Astrocyte of the spinal cord (primary cell): ENCODE measurements around the gene LAMC3.

Source experiments
- DNase-seq: peaks from one replicate; pipeline ENCODE4 v3.0.0; 2011; ENCODE audit warnings: low read depth, low spot score
- H3K4me3 ChIP-seq: 2 replicates; pipeline ENCODE4 v1.5.1; 2011; ENCODE audit warnings: low read depth, mild to moderate bottlenecking, low read length, moderate library complexity
- CTCF ChIP-seq: IDR thresholded peaks from 2 replicates; pipeline ENCODE4 v1.5.1; 2012; ENCODE audit warnings: low read depth, mild to moderate bottlenecking, low read length, inconsistent platforms
- in situ Hi-C: cut with HindIII; loops from 2 replicates; pipeline ENCODE4 v1.10.0; 2017; ENCODE audit warnings: low sequenced_read_pairs

LAMC3 gene

GRCh38 chr9:130983359-130983670 is 25.7 kb upstream of the LAMC3 start:
- no peak for TF ChIP-seq CTCF
- DNase-seq, result no peak
- in situ Hi-C loops, result no loop called here
- no peak overlapping the region for H3K4me3 ChIP-seq

- H3K4me3 ChIP-seq, result no peak overlapping the region
- in situ Hi-C loops, result no loop called here
- DNase-seq, result no peak
- no peak for TF ChIP-seq CTCF
Observed at GRCh38 chr9:130983970-130984369, 25.0 kb upstream of the LAMC3 start.

- in situ Hi-C loops, result no loop called here
- DNase-seq, result no peak
- no peak overlapping the region for H3K4me3 ChIP-seq
- no peak for TF ChIP-seq CTCF
Observed at GRCh38 chr9:130984521-130984920, 24.5 kb upstream of the LAMC3 start.

DNA sequence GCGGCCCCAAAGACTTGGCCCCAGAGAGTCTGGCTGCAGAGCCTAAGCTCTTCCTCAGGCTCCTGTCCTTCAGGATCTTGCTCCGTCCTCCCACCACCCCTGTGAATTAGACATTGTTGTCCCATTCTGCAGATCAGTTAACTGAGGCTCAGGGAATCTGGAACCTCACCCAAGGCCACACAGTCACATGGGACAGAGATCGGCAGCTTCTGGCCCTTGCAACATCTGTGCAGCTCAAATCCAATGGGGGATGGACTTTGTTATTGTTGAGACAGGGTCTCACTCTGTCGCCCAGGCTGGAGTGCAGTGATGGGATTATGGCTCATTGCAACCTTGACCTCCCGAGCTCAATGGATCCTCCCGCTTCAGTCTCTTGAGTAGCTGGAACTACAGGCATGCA is 23.9 kb upstream of the LAMC3 start:
- no peak for DNase-seq
- in situ Hi-C loops, result no loop called here
- TF ChIP-seq CTCF, result no peak
- H3K4me3 ChIP-seq, result no peak overlapping the region

GRCh38 chr9:130985606-130986162 is 23.3 kb upstream of the LAMC3 start:
- in situ Hi-C loops, result no loop called here
- TF ChIP-seq CTCF, result no peak
- DNase-seq, result no peak

GRCh38 chr9:130986356-130986965 is 22.5 kb upstream of the LAMC3 start:
- DNase-seq, result no peak
- no peak for TF ChIP-seq CTCF
- H3K4me3 ChIP-seq, result no peak overlapping the region
- in situ Hi-C loops, result no loop called here

More at GRCh38 chr9:130985606-130986162, 23.3 kb upstream of the LAMC3 start:
- H3K4me3 ChIP-seq, result no peak overlapping the region
